HG03025 (cell line): ENCODE measurements around the gene GMEB2.
"Not testable (repeated sequence)": the region's sequence is repeated elsewhere in the genome, so short reads cannot be mapped to it uniquely, and the experiment has no call there.

Experiments
- ATAC-seq: cut with Tn5 transposase; IDR thresholded peaks from one replicate; pipeline ENCODE4 v1.9.1; 2021; ENCODE audit warnings: mild to moderate bottlenecking, moderate library complexity; ENCODE audit not compliant: unreplicated experiment, low FRiP score

Gene GMEB2

DNA sequence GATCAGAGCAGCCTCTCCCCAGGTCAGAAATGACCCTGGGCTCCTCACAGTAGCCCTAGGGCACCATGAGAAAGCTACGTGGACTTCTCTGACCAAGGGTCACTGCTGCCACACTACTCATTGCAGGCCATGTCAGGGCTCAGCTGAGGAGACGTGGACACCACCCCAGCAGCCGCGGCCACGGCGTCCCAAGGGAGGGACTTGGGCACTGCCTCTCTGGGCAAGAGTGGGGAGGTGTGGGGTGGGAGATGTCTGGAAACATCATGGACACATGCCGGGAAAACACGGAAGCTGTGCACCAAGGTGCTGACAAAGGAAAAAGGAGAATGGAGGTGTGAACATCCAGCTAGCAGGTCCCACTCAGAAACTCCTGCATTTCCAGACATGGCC, 9.0 kb downstream of the GMEB2 start:
- ATAC-seq, result no peak

- ATAC-seq, result no peak
Observed at GRCh38 chr20:63617092-63617875, 9.6 kb downstream of the GMEB2 start.

- not testable (repeated sequence) for ATAC-seq
Observed at GRCh38 chr20:63613863-63614594, 12.9 kb downstream of the GMEB2 start.

DNA sequence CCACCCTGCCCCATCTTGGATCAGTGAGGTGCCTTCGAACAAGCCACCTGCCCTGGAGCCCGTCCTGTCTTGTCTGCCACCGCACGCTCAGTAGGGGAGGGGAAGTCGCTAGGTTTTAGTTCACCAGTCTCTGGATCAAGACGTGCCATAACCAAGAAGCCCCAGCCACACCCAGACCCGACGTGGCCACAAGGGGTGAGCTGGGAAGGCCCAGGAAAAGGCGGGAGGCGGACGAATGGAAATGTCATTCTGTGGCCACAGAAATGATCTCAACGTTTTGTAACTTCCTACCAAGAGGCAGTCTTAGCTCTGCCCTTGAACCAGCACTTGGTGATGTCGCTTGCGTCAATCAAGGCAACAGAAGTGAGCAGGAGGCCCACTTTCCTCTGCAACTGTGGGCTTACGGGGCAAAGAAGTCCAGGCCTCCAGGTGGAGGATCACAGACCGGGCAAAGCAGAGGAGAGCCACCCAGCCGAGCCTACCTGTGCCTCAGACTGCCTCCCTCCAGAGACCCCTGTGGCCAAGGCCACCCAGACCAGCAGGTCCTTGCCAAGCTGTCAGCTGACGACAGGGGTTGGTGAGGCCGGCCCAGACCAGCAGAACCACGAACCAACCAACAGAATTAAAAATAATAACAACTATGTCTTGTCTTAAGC, 14.5 kb downstream of the GMEB2 start:
- ATAC-seq, result no peak

- ATAC-seq, result no peak
Observed at GRCh38 chr20:63611646-63612045, 15.3 kb downstream of the GMEB2 start.

DNA sequence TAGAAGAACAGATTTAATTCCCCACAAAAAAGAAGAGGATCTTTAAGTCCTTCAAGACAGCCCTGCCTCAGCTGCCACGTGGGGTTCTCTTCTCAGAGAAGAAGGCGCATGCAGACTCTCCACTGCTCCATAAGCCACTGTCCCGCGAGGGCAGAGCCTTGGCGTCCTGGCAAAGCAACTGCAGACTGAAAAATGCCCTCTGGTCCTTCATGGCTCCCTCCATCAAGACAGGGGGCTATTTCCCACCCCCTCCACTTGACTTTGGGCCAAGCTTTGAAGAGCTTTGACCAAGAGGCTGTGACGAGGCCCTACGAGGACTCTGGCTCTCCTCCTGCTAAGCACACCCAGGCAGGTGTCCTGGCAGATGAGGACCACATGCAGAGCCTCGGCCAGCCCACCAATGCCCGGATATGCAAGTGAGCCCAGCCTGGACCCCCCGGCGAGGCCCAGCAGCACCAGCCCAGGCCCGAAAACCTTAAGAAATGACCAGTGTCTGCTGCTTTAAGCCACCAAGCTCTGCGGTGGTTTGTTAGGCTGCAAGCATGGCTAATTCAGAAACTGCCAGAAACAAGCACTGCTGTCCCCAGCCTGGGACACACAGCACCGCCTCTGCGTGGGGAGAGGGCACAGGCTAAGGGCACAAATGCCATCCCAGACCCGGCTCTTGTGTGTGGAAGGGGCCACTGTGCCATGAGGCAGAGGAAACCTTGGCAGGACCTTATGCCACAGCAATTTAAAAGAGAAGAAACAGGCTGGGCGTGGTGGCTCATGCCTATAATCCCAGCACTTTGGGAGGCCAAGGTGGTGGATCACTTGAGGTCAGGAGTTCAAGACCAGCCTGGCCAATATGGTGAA, 16.1 kb downstream of the GMEB2 start:
- no peak for ATAC-seq

- ATAC-seq, result no peak
Observed at GRCh38 chr20:63606686-63607085, 20.2 kb downstream of the GMEB2 start.

DNA sequence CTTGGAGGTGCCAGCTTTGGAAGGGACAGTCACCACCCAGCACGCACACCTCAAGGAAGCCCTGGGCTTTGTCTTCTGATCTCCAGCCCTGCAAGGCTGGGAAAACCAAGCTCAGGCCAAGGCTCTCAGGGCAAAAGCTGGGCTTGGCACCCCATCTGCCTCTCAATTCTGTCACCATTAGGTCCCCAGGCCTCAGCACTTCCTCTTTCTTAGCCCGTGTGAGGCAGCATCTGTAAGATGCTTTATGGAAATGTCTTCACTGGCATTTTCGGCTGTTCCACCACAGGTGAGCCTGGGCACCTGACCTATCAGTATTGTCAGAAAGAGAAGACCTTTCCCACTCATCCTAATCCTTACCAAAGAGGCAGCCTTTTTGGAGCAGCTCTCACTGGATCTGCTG, 24.6 kb downstream of the GMEB2 start:
- ATAC-seq, result no peak

- not testable (repeated sequence) for ATAC-seq
Observed at GRCh38 chr20:63601679-63602078, 25.2 kb downstream of the GMEB2 start.

DNA sequence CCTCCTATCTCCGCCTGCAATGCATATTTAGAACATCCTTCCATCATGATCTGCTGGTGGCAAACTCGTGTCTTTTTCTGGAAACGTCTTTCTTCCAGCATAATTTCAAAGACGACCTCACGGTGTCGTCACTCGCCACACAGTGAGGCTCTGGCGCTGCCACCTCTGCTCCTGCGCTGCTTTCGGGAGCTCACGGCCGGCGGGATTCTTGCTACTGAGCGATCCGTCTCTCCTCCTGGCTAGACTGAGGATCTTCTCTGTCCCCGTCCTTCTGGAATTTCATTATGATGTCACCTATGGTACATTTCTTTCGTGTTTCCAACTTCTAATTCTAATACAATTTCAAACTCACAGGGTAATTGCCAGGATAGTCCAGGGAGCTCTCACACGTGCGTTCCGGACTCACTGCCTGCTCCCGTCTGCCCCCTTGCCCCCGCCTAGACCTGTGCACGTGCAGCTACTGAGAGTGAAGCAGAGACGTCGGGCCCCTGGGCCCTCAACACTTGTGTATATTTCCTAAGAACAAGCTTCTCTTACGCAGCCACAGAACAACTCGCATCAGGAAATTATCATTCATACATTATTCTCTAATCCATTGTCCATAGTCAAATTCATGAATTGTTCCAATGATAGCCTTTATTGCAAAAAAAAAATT, 27.4 kb downstream of the GMEB2 start:
- no peak for ATAC-seq

DNA sequence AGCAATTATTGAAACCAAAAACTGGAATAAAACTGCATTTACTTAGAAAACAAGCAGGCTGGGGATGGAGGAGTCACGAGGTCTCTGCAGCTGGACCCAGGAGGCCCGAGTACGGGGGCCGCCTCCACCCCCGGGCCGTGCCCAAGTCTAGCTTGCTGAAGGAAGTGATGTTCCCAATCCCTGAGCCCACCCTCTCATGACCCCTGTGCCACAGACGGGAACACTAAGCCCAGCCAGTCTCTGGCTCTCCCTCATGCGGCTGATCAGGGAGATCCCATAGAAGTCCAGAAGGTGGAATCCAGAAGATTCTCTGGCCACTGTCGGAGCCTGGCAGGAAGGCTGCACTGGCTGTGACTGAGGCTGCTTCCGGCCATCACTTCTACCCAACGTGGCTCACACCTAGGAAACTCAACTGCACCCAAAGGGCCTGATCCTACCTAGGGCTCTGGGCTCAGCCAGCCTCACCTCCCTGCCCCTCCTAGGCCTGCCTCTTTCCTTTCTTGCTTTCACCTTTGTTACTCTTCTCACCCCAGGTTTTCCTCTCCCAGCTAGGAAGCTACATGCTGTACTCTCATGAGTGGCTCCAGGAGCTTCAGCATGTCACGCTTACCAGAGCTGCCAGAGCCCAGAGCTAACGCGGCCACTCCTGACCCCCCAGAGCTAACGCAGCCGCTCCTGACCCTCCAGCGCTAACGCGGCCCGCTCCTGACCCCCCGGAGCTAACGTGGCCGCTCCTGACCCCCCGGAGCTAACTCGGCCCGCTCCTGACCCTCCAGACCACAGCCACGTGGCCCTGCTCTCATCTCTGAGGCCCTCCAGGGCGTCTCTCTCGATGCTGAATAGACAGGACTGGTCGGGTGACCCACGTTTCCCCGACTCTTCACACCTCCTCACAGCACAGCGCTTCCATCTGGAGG, 28.2 kb downstream of the GMEB2 start:
- no peak for ATAC-seq

DNA sequence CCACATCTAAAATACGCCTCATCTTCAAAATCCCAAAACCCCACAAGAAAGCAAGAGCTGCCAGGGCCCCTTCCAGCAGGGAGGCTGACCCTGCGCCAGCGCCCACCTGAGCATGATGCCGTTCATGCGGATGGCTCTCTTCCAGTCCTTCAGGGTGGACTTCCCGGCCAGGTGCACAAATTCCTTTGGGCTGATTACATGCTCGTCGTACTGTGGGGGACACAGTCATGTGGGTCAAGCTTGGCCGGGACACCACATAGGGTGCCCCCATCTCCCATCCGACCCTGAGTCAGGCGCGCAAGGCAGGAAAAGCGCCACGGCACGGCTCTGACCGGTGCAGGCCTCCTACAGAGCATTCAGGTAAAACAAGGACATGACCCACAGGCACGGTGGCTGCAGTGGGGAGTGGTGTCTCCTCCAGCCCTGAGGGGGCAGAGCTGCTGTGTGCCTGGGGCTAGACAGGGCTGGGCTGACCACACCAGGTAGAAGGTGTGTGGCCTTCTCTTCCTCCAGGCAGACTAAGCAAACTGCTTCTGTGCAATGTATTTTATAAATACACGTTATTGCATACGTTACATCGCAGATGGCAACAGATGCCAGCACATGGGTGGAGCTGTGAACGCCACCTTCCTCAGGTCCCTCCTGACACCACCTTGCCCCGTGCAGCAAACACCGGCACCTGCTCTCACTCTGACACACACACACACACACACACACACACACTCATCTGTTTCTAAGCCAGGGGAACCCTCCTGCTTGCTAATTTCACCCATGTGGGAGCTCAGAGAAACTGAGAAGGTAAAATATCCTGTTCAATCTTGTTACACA, 29.0 kb downstream of the GMEB2 start:
- ATAC-seq, result no peak

GRCh38 chr20:63596423-63596822, 30.5 kb downstream of the GMEB2 start:
- ATAC-seq, result no peak

GRCh38 chr20:63595416-63596127, 31.3 kb downstream of the GMEB2 start:
- ATAC-seq, result no peak

DNA sequence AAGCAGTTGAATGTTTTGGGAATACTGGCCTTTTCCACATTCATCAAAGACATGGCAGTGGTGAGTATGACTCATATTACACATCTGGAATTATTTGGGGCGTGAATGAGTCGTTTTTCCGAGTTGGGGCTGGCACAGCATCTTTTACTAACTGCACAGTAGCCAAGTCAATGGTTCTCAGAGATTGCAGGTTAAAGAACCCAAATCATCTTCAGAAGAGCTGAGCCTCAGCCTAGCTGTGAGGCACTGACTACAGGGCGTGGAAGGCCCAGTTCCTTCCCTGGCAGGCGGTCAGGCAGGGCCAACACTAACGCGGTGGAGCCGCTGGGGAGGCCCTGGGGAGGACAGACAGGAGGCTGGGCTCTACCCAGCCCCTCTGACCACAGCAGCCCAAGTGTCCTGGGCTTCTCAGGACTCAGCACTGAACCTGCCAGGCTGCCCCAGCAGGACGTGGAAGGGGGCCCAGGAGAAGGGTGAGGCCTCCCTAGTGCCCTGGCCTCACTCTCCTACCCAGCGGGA, 32.8 kb downstream of the GMEB2 start:
- ATAC-seq, result no peak

DNA sequence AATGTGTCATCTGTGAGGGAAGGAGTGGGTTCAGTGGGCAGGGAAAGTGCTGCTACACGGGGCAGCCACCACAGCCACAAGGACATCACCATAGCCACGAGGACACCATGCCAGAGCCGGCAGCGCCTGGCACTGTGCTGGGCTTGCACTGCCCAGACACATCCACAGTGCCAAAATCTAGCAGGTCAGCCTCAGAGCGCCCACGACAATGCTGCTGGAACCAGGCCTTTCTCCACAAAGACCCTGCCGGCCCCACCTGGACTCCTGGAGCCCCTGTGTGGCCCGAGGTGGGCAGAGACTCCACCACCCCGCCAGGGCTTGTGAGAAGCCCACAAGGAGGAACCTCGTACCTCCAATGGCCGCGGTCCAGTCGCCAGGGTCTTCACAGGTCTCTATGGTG, 34.2 kb downstream of the GMEB2 start:
- ATAC-seq, result no peak

GRCh38 chr20:63591786-63592355, 35.0 kb downstream of the GMEB2 start:
- no peak for ATAC-seq
